NCI-H2171 treated with DMSO at 0.1 percent for 48 hours (cell line): ENCODE results near the gene CCDC12.
"Not testable (repeated sequence)": the region's sequence is repeated elsewhere in the genome, so short reads cannot be mapped to it uniquely, and the experiment has no call there.

Source experiments
- DNase-seq: peaks from one replicate; lab custom pipeline; 2025; lab: John Stamatoyannopoulos, UW

Gene CCDC12

DNA sequence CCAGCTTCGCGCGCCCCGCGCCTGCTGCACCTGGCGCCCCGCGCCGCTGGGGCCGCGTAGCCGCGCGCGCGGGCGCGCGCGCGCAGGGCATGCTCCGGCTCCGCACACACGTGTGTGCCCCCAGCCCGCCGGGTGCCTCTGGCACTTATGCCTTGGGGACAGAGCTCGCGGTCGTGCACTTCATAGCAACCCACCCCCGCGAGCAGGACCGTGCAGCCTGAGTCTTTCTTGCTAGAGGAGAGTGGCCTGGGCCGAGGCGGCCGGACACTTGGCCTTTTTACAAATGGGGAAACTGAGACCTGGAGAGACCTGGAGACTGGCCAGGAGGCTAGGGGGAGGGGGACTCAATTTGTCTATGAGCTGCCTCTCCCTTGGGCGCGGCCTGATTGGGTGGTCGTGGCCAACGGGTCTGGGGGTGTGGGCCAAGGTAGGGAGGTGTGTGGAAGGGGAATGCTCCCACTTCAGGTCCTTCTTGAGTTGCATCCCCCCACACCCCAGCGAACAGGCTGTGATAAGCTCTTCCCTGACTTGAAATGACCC lies 3.5 kb upstream of the CCDC12 start:
- DNase-seq = no peak

DNA sequence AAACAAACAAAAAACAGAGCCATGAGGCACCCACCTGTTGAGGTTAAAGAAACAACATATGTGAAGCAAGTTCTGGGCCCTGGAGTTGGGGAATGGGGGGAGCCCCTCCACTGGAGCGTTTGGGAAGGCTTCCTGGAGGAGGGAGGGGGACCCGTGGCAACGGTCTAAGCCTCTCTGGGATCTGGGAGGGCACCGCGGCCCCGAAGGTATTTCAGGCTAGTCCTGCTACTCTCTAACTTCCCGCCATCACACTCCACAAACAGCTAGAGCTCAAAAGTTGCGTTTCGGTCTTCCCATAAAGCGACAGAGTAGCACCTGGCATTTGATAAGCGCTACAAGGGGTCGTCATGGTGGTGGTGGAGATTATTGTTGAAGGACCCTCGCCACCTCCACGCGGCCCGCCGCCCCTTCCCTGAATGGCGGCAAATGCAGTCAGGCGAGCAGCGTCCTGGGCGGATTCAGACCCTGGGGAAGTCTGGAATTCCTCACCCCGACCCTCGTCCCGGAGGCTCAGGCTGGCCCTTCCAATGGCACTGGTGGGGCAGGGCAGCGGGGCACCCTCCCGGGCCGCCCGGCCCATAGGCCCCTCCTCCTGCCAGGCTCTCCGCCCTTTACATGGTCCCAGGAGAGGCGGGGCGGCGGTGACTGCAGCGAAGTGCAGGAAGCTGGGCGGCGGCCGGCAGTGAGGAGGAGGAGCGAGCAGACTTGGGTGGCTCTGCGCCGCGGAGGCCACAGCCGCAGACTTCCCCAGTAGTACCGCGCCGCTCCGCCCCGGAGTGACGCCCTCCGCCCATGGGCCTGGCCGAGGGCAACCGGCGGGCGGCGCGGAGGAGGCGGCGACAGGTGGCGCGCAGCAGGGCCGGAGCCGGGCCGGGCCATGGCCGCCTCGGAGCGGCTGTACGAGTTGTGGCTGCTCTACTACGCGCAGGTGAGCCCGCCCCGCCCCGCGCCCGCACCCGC lies 2.7 kb upstream of the CCDC12 start, which contains the start of gene NBEAL2:
Gene NBEAL2, plus strand, starts transcription at position 682 of the 960 bp plus-strand sequence. Its CDS starts 196 bp downstream, at position 878.
- DNase-seq = peak; percentile 85

DNA sequence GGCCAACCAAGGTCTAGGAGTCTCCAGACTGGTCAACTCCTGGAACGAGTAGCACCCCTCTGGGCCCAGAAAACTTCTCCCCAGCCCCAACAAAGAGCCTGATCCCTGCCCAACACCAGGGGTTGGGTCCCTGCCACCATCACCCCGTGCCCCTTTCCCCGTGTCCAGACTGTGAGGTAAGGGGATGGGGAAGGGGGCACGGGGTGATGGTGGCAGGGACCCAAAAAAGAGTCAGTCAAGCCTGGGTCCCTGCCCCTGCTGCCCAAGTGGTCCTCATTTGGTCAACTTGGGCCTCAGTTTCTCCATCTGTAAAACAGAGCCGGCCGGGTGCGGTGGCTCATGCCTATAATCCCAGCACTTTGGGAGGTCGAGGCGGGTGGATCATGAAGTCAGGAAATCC lies 1.8 kb upstream of the CCDC12 start:
- no peak for DNase-seq

DNA sequence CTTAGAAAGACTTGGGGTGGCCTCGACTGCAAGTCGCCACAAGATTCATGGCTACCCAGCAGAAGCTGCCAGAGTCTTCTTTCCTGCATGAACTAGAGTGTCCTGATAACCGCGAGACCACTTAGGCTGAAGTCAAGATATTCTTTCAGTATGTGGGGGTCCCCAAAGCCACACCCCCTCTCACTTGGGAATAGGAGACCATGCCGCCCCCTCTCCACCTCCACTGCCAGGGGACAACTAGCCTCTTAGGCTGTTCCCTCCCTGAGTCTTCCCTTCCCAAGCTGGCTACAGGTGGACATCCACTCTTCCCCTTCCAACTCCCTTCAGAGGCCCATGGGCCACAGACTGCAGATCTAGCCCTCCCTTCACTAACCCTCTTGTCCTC lies 1.3 kb upstream of the CCDC12 start:
- no peak for DNase-seq

DNA sequence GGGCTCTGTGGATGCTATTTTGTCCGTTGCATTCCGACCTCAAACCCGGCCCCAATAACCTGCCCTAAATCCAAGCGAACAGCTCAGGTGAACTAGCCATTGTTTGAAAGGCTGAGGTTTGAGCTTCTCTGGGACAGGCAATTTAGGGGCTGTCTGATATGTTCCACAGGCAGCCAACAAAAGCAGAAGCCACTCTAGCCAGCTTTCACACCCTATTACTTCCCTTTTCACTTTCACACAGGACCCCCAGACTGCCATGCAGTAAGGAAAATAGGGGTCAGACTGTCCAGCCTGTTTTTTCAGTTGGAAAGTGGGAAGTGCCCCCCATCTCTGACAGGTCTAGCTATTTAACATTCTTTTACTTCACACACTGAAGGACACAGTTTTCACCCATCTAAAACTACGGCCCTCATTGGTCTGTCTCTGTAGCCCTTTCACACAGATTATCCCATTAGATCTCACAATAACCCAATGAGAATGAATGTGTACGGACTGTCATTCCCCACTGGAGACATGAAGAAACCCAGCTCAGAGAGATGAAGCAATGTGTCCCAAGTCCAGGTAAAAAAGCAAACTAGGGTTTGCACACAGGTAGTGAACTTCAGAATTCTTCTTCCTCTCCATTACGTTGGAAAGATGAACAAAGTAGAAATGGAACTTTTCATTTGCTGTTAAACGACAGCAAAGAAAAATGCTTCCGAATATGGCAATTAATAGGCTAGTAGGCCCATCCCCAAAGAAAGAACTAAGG lies 1.9 kb downstream of the CCDC12 start:
- DNase-seq = no peak

DNA sequence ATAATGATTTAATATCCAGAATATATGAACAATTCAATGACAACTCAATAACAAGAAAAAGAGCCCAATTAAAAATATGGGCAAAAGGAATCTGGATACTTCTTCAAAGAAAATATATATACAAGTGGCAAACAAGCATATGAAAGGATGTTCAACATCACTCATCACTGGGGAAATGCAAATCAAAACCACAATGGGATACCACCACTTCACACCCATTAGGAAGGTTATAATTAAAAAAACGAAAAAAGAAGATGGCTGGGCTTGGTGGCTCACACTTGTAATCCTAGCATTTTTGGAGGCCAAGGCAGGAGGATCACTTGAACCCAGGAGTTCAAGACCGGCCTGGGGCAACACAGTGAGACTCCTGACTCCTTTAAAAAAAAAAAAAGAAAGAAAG lies 4.1 kb downstream of the CCDC12 start:
- DNase-seq = no peak

DNA sequence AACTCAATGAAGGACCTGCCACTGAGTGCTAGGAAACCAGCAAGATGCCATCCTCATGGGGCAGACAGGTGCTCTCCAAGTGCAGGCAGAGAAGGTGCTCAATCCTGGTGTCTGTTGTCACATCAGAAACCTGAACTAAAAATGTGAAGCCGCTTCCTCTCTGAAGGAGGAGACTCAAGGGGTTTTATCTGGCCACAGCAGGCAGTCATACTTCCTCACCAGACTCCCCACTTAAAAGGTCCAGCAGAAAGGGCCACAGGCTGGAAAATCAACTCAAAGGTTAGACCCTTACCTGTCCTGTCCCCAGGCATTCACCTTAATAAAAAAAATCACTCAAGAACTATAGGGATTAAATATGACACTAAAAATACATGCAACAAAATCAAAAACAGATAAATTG lies 4.8 kb downstream of the CCDC12 start:
- DNase-seq = no peak

DNA sequence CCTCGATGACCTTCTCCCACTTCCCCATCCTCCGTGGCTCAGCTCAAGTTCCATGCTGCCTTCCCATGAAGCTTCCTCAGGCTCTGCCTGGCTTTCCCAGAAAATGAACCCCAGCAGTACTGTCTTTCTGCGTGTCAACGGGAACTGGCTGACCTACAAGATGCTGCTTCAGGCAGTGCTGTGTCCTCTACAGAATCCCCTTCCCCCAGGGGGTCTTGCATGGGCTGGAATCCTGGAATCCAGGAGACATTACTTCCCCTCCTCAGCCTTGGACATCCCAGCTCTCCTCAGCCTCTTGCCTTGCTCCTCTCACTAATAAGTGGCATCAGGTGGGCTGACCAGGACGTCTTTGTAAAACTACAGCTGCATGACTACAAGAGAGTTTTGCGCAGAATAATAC lies 5.4 kb downstream of the CCDC12 start:
- DNase-seq = no peak

DNA sequence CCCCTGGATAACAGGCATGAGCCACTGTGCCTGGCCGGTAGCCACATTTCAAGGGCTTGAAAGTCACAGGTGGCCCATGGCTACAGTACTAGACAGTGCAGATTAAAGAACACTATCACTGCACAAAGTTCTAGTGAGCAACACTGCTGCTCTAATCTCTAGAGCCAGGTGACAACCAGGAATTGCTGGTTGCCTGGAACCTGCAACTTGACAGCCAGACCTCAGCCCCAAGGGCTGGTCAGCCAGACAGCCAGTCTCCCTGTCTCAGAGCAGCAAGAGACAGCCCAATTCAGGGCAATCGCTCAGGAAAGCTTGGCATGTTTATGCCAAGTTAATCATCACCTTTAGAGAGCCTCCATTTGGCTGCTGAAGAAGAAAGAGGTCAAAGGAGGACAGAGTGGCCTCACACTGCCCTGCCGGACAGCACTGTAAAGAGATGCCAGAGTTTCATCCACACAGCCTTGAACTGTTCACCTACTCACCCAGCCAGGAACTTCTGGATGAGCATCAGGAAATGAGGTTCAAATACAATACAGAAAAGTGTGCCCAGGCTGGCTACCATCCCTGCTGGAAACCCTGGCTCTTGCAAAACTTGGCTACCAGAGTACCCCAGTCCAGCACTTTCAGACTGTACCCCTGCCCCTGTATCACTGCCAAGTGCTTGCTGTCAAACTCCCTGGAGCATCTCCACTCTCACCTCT lies 6.0 kb downstream of the CCDC12 start:
- DNase-seq = no peak

DNA sequence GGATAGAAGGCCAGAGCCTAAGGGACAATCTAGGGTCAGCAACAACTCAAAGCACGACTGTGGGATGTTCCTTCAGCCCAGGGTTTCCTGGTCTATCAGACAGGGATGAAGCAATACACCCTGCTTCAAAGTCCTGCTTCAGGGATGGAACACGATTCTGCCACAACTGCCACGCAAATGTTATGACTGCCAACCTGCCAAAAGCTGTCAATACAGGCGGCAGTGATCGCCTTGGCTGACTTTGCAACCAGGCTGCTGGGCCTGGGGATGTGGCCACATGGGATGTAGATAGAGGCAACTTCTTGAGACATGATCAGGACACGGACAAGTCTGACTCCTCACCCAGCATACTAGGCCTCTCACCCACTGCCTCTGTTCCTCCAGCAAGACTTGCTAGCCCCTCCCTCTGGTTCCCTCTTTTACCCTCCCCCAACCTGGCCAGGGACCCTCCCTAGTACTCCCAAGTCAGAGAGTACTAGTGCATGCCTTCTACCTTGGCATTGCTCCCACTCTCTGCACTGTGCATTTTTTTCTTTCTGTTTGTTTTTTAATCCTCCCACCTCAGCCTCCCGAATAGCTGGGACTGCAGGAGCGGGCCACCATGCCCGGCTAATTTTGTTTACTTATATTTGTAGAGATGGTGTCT lies 7.6 kb downstream of the CCDC12 start:
- no peak for DNase-seq

DNA sequence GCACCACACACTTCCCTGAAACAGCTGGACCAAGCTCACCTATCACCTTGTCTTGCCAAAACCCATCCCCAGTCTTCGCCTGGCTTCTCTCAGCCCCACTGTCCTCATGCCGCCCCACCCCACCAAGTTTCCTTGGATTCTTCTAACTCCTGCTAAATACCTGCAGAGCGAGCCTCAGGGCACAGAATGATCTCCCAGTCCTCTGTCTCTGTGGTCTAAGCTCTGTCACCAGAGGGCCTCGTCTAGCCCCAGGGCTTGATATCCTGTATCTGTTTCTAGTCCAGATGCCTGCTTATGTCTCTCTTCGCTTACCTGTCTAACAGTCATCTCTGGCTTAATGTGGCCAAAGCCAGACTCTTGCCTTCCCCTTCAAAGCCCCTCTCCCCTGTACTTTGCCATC lies 9.7 kb downstream of the CCDC12 start:
- no peak for DNase-seq

DNA sequence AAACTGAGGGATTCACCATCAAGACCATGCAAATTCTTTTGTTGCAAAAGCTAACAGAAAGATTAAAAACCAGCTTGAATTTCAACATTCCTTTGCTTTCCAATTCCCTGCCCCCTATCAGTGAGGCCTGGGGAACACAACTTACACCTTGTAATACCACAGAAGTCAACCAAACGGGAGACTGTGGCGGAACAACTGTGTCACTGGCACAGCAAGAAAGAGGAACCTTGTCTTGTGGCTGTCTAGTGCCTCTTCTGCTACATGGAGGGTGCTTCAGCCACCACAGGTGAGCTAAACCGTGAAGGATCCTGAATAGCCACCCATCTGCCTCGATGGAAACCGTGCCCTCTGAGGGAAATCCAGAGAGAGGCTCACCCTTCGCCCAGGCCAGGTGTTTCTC lies 11.4 kb downstream of the CCDC12 start:
- DNase-seq = no peak

DNA sequence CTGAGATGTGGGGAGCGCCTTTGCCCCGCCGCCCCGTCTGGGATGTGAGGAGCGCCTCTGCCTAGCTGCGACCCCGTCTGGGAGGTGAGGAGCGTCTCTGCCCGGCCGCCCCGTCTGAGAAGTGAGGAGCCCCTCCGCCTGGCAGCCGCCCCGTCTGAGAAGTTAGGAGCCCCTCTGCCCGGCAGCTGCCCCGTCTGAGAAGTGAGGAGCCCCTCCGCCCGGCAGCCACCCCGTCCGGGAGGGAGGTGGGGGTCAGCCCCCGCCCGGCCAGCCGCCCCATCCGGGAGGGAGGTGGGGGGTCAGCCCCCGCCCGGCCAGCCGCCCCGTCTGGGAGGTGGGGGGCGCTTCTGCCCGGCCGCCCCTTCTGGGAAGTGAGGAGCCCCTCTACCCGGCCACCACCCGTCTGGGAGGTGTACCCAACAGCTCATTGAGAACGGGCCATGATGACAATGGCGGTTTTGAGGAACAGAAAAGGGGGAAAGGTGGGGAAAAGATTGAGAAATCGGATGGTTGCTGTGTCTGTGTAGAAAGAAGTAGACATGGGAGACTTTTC lies 12.4 kb downstream of the CCDC12 start:
- DNase-seq = not testable (repeated sequence)

DNA sequence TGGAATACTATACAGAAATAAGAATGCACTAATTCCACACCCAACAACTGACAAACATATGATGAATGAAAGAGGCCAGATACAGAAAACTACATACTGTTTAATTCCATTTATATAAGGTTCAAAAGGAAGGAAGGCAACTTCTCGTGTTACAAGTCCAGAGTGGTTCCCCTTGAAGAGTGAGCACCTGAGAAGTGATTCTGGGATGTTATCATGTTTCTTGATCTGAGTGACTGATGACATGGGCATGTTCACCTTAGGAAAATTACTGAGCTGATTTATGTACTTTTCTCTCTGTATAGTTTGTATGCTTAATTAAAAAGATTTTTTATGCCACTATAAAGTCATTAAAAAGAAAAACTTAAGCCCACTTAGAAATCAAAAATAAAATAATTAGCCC lies 13.6 kb downstream of the CCDC12 start:
- DNase-seq = no peak

DNA sequence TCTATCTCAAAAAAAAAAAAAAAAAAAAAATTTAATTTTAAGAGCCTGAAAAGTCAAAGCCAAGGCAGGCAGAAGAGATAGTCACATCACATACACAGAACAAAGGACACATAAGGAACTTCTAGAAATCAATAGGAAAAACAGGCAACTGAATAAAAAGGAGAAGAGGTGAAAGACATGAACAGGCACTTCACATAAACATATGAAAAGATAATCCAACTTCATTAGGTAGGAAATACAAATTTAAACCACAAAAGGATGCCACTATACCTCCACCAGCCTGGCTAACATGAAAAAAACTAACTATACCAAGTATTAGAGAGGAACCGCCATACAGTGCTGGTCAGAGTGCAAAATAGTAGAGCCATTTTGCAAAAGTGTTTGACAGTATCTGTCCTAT lies 14.1 kb downstream of the CCDC12 start:
- no peak for DNase-seq

DNA sequence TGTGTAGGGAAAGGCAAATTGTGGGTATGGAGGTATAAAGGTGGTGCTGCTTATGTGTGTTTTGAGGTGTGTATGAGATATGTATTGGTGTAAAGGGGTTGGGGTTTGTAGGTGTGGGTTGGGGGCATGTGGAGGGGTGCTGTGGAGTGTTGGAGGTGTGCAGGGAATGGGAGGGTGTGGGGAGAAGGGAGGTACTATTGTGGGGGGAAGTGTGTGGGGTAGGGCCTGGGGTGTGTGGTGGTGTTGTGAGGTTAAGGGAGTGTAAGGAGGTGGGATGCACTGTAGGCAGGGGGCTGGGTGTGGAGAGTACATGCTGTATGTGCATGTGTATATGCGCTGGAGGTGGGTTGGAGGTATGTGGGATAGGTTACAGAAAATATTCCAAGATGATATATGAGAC lies 15.7 kb downstream of the CCDC12 start:
- no peak for DNase-seq

DNA sequence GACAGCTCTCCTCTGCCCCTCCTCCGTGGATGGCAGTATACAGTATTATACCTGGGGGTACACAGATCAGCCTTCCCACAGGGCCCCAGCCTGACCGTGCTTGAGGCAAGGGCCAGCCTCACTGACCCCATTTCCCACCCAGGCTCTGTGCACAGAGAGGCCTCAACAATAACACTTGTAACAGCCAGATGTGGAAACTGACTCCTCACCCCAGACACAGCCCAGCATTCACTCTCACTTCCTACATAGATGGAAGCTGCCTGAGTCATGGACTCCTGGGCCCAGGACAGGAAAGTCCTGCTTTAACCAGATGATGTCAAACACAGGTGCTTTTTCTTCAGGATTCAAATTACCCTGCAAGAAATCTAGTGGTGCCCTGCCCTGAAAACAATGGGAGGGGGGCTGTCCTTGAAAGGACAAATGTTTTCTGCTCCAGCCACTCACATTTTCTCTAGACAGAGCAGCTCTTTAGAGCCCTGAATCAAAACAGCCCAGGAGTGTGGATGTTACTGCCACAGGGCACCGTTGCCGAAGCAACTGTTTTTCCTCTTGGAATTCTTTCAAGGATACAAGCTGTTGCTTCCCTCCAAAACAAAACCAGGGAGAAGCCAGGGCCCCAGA lies 16.4 kb downstream of the CCDC12 start:
- DNase-seq = peak; percentile 7

DNA sequence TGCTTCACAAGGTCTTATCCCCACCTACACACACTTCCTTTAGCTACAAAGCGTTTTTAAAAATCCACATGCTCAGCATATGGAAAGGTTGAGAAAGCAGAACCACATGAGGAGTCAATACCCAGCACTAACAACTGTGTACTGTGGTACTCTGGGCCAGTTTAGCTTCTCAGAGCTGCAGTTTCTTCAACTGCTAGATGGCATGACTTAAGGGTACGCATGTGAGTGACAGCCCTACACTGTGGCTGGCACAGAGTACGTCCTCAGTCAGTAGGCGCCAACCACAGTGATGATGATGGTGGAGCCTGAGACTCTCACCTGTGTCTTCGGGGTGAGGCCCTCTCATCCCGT lies 17.4 kb downstream of the CCDC12 start:
- no peak for DNase-seq

DNA sequence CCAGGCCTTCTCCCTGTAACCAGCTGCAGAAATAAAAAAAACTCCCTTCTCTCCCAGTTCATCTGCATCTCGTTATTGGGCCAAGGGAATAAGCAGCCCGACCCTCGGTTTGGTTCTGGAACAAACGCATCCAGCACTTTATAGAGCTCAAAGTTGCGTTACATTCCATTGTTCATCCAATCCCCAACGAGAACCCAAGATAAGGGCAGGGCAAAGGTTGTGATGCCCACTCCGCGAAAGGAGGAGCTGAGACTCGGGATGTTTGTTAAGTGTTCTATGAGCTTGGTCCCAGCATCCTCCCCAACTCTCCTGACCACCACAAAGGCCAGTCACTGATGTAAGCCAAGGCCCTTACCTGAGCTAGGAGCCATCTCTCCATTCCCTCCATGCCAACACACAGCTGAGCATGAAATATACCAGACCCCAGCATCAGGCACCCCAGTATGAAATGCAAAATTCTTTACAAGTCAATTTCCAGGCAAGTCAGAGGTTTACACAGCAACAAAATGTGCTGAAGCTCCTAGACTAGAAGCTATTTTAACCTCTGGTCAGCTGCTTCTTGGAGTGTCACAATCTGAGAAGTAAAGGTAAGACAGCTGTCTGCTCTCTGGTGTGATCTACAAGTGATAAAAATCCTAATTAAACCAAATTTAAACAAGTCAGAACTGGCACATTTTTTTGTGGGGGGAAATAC lies 17.9 kb downstream of the CCDC12 start:
- no peak for DNase-seq

DNA sequence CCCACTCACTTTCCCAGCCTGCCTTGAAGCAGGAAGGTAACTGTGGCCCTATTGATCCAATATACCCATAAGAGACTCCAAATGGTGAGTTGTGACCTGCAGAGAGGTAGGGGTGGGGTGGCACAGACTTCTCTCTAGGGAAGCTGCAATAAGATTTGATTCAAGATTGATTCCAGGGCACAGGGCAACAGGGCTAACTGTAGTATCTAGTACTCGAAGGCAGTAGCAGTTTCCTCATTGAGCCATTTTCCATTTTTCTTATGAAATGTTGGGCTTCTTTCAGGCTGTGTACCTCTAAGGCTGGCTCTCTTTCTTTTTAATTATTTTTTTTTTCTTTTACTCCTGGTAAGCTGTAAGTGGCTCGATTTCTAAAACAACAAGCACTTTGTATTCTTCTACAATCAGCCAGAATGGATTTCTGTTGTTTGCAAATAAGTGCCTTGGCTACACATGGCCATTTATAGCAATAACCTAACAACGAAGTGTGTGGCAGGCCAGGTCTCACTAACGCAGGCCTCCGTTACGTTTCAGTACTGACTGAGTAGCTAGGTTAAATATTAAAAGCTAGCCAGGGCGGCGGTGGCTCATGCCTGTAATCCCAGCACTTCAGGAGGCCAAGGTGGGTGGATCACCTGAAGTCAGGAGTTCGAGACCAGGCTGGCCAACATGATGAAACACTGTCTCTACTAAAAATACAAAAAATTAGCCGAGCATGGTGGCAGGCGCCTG lies 19.3 kb downstream of the CCDC12 start:
- no peak for DNase-seq
